ENCODE data around the gene LAMP1. TPM values are rescaled to one million over a fixed set of nuclear protein-coding genes. Genes with fewer than 3 reads are reported as not detected.

Gene LAMP1
- total and polyA plus RNA-seq, 2 experiments from 2014 or later = 34.5 to 107 TPM

GRCh38 chr13:113283904-113284303 is 13.1 kb upstream of the LAMP1 start:
- H4K20me1 ChIP-seq (replicated peaks; ENCODE audit: insufficient read depth) = no peaks in the 10 kb centered on the region
- no peaks in the 10 kb centered on the region for H3K79me2 ChIP-seq (replicated peaks; ENCODE audit: insufficient read depth)
- H3K4me2 ChIP-seq = no peak overlapping the region
- no peak overlapping the region for H2AFZ ChIP-seq
- peaks cover 18% of the 10 kb centered on the region for H3K9me3 Mint-ChIP-seq
- no peaks in the 10 kb centered on the region for H3K36me3 ChIP-seq (ENCODE audit: insufficient read depth)
- no peaks in the 10 kb centered on the region for H3K9me2 ChIP-seq (ENCODE audit: insufficient read depth)
- H3K27ac ChIP-seq (ENCODE audit: low read depth) = no peak overlapping the region
- DNase-seq (ENCODE audit: low spot score) (no peak), ATAC-seq (no peak)
- no peaks in the 10 kb centered on the region for H3K4me1 ChIP-seq (ENCODE audit: insufficient read depth)
- H3K4me1 Mint-ChIP-seq = no peaks in the 10 kb centered on the region
- no peaks in the 10 kb centered on the region; the same call in 2 of the 3 replicates for H3K36me3 Mint-ChIP-seq (ENCODE audit: low read depth)
- H3K27me3 Mint-ChIP-seq (ENCODE audit: insufficient read depth, low read depth, poor library complexity) = peaks cover 5% of the 10 kb centered on the region
- no peaks in the 10 kb centered on the region for H3K27me3 ChIP-seq (ENCODE audit: insufficient read depth)
- TF ChIP-seq CREB1 (CRISPR knock-in tag; IDR thresholded peaks at IDR 0.05; ENCODE audit: low read depth) (no peak), EZH2phosphoT487 (IDR thresholded peaks at IDR 0.05; ENCODE audit: unreplicated experiment) (no peak), JUNB (IDR thresholded peaks at IDR 0.05; ENCODE audit: unreplicated experiment) (no peak), NANOG (IDR thresholded peaks at IDR 0.05; ENCODE audit: borderline replicate concordance) (no peak), POLR2AphosphoS5 (IDR thresholded peaks at IDR 0.05; ENCODE audit: low read depth) (no peak), STAT1 (IDR thresholded peaks at IDR 0.05; ENCODE audit: unreplicated experiment) (no peak), ZNF462 (CRISPR knock-in tag; IDR thresholded peaks at IDR 0.05) (no peak), REST (IDR thresholded peaks at IDR 0.05; ENCODE audit: unreplicated experiment) (no peak), CTCF (conservative IDR thresholded peaks at IDR 0.05; ENCODE audit: low read depth in 2 of 2) (no peak), ETS1 (IDR thresholded peaks at IDR 0.05) (no peak), ZNF114 (CRISPR knock-in tag; IDR thresholded peaks at IDR 0.05) (no peak)
- no peak overlapping the region for H3K4me3 Mint-ChIP-seq
- H3K4me3 ChIP-seq = no peak overlapping the region
- no peak overlapping the region for H3K27ac Mint-ChIP-seq
- H3F3A ChIP-seq (replicated peaks; ENCODE audit: low read depth) = no peaks in the 10 kb centered on the region

Data from GM23338 (cell line).